ENCODE measurements around the gene KIF26A.
"Not testable (repeated sequence)": the region's sequence is repeated elsewhere in the genome, so short reads cannot be mapped to it uniquely, and the experiment has no call there.

Gene KIF26A

GRCh38 chr14:104225278-104226190, 87.1 kb downstream of the KIF26A start:
- DNase-seq, result not testable (repeated sequence)

- no peak for DNase-seq
Measured at GRCh38 chr14:104226421-104227383, 88.3 kb downstream of the KIF26A start.

- DNase-seq, result no peak
Measured at GRCh38 chr14:104227806-104228205, 89.4 kb downstream of the KIF26A start.

GRCh38 chr14:104228221-104228620, 89.8 kb downstream of the KIF26A start:
- DNase-seq, result no peak

GRCh38 chr14:104228716-104229533, 90.5 kb downstream of the KIF26A start:
- no peak for DNase-seq

GRCh38 chr14:104229534-104230055, 91.2 kb downstream of the KIF26A start:
- DNase-seq, result no peak

- DNase-seq, result no peak
Measured at GRCh38 chr14:104230119-104230815, 91.9 kb downstream of the KIF26A start.
